Choroid plexus epithelial cell (primary cell): ENCODE data around the gene OR51L1.

ENCODE experiments used
- DNase-seq: peaks from one replicate; pipeline ENCODE4 v3.0.0-alpha.2; 2010; ENCODE audit warnings: low read depth
- H3K4me3 ChIP-seq: 2 replicates; pipeline ENCODE4 v1.5.1; 2011; ENCODE audit warnings: low read depth, mild to moderate bottlenecking, control low read depth, low read length, moderate library complexity
- TF ChIP-seq, protein P1 (sequence below): conservative IDR thresholded peaks from 2 replicates; pipeline ENCODE4 v1.5.1; 2011; ENCODE audit warnings: low read depth, mild to moderate bottlenecking, control low read depth, inconsistent platforms, low read length, moderate library complexity

The OR51L1 gene

DNA sequence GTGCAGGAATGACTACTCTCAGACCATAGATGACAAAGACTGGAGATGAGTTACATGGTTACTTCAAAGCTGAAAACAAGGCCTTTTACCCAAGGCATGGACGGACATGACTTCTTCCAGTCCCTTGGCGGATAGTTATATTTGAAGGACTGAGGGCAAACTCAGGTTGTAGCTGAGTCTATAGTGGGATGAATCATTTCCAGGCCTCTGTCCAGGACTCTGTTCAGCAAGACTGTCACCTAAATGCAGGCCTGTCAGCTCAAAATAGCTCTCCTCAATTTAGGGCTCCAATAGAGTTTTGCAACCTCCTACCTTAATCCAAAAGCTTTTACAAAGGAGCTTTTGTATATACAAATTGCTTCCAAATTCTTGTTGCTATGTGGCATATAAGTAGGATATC, 27.3 kb downstream of the OR51L1 start:
- TF ChIP-seq, protein P1, sequence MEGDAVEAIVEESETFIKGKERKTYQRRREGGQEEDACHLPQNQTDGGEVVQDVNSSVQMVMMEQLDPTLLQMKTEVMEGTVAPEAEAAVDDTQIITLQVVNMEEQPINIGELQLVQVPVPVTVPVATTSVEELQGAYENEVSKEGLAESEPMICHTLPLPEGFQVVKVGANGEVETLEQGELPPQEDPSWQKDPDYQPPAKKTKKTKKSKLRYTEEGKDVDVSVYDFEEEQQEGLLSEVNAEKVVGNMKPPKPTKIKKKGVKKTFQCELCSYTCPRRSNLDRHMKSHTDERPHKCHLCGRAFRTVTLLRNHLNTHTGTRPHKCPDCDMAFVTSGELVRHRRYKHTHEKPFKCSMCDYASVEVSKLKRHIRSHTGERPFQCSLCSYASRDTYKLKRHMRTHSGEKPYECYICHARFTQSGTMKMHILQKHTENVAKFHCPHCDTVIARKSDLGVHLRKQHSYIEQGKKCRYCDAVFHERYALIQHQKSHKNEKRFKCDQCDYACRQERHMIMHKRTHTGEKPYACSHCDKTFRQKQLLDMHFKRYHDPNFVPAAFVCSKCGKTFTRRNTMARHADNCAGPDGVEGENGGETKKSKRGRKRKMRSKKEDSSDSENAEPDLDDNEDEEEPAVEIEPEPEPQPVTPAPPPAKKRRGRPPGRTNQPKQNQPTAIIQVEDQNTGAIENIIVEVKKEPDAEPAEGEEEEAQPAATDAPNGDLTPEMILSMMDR: no peak
- no peak overlapping the region for H3K4me3 ChIP-seq
- no peak for DNase-seq

DNA sequence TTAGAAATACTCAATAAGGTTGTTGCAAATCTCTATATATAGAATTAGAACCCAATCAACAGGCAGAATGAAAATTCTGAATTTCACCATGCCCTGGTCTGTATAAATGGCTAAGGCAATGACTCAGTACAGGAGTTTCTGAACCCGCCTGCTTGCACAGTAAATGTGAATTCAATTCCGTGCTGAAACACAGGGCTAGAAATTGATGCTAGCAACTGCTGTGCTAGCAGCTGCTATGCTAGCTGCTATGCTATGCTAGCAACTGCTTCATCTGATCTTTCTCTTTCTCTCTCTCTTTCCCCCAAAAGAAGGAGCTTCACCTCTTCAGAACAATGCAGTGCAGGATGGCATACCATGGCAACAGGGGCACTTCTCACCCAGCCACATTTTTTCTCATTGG, 42.0 kb downstream of the OR51L1 start:
- DNase-seq: no peak
- TF ChIP-seq, protein P1: no peak

DNA sequence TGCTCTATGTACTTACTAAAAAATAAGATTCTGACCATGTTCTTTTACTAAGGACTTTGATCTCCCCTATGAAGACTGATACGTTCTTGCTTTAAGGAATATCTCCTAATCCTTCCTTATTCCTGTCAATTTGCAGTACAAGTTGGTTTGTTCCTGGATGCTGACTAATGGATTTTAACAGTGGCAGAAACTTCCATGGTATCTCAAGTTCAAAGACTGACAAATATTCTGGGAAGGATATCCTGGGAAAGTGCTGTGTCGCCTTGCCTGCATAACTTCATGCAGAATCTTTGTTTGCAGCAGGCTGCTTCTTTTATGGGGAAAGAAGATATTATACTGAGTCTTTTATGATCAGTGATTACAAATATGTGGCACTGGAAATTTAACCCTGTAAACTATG, 43.3 kb downstream of the OR51L1 start:
- TF ChIP-seq, protein P1: no peak
- H3K4me3 ChIP-seq: no peak overlapping the region
- no peak for DNase-seq

More for the DNA sequence above, 42.0 kb downstream of the OR51L1 start:
- no peak overlapping the region for H3K4me3 ChIP-seq

DNA sequence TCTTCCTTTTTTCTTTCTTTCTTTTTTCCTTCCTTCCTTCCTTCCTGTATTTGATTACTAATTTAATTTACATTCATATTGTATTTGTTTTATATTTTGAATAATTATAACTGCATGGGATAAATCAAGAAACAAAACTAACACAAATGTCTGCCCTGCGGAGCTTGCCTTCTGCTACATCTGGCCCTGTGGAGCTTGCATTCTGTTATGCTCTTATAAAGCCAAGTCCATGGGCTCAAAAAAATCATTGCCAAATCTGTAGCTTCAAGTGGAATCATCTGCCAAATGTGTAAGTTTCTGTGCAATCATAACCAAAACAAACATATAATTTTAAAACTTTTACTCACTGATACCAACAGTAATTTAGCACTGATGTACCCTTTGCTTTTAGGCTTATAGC, 43.7 kb downstream of the OR51L1 start:
- TF ChIP-seq, protein P1: no peak
- H3K4me3 ChIP-seq: no peak overlapping the region
- no peak for DNase-seq

DNA sequence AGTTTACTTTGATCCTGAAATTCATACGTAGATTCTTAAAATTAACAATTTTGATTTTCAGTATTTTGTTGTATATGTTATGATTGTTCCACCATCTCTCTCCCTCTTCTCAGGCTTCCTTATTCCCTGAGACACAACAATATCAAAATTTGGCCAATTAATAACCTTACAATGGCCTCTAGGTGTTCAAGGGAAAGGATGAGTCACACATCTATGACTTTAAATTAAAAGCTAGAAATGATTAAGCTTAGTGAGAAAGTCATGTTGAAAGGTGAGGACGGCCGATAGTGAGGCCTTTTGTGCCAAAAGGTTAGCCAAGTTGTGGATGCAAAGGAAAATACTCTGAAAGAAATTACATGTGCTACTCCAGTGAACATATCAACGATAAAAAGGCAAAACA, 46.2 kb downstream of the OR51L1 start:
- TF ChIP-seq, protein P1: no peak
- no peak overlapping the region for H3K4me3 ChIP-seq
- DNase-seq: no peak

DNA sequence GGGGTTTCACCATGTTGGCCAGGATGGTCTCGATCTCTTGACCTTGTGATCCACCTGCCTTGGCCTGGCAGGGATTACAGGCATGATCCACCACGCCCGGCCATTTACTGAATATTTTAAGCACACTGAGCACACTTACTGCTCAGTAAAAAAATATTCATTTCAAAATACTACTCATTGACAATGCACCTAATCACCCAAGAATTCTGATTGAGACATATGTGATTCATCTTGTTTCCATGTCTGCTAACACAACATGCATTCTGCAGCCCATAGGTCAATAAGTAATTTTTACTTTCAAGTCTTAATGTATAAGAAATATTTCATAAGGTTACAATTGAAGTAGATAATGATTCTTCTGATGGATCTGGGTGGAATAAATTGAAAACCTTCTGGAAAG, 47.4 kb downstream of the OR51L1 start:
- H3K4me3 ChIP-seq: no peak overlapping the region
- TF ChIP-seq, protein P1: no peak
- peak; percentile 2 for DNase-seq

DNA sequence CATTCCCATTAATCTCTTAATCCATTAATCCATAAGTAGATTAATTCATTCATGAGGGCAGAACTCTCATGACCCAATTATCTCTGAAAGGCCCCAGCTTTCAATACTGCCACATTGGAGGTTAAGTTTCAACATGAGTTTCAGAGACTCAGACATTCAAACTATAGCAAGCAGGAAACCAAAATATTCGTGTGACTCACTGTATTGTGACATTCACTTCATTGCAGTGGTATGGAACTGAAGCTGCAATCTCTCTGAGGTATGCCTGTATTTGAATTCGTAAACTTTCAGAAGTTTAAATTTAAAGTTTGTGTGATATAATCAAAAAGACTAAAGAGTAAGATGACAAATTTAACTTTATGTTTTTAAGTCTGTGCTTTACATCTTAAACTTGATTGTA, 48.7 kb downstream of the OR51L1 start:
- TF ChIP-seq, protein P1: no peak

More for the DNA sequence above, 48.7 kb downstream of the OR51L1 start:
- peak; percentile 48 for DNase-seq
- H3K4me3 ChIP-seq: no peak overlapping the region
